Breast epithelium (tissue), 4 donors: ENCODE results near the gene APBA3. TPM values are rescaled to one million over a fixed set of nuclear protein-coding genes. Genes with fewer than 3 reads are reported as not detected.

Experiments
- DNase-seq, 2 donors: peaks; one replicate each; pipeline ENCODE4 v3.0.0-alpha.2; 2019; ENCODE audit warnings: low spot score in 2 of 2
- H3K27ac ChIP-seq, 2 donors: fragments of 200-600 bp; sonication (generic) in 1 of 2; one replicate each; pipeline ENCODE4 v1.5.1; 2016 to 2019; ENCODE audit warnings: mild to moderate bottlenecking in 1 of 2
- H3K27me3 ChIP-seq, 2 donors: fragments of 200-600 bp; sonication (generic) in 1 of 2; one replicate each; pipeline versions ENCODE4 v1.5.1 to v1.6.0; 2017 to 2019; ENCODE audit warnings: control low read depth in 1 of 2, mild to moderate bottlenecking in 1 of 2
- H3K36me3 ChIP-seq: fragments of 200-600 bp; one replicate; pipeline ENCODE4 v1.5.1; 2019
- H3K4me1 ChIP-seq, 2 donors: fragments of 200-600 bp; sonication (generic); one replicate each; pipeline ENCODE4 v1.5.1; 2016 to 2019; ENCODE audit warnings: control low read depth in 1 of 2
- H3K4me3 ChIP-seq, 3 donors: fragments of 200-600 bp; sonication (generic); 1 replicate in 2 of 3; 2 replicates in 1 of 3; pipeline ENCODE4 v1.5.1; 2016 to 2019; ENCODE audit warnings: mild to moderate bottlenecking in 3 of 3, moderate library complexity in 2 of 3
- H3K9me3 ChIP-seq, 2 donors: fragments of 200-600 bp; sonication (generic) in 1 of 2; one replicate each; pipeline ENCODE4 v1.5.1; 2016 to 2019; ENCODE audit warnings: control low read depth in 1 of 2
- POLR2A ChIP-seq: fragments of 450-650 bp; IDR thresholded peaks from one replicate; pipeline ENCODE4 v1.6.1; 2016; ENCODE audit warnings: antibody characterized with exemption, mild to moderate bottlenecking, moderate library complexity
- POLR2AphosphoS5 ChIP-seq, 3 donors: sonication (generic); formaldehyde crosslinking; IDR thresholded peaks; one replicate each; pipeline ENCODE4 v1.6.1; 2017; ENCODE audit warnings: antibody characterized with exemption in 3 of 3
- intact Hi-C: fragments of 100-400 bp; cut with DNase I; formaldehyde crosslinking; loops from one replicate; pipeline ENCODE4 v1.15.1; 2023; ENCODE audit warnings: low total_unique reads
- total RNA-seq, 3 donors: library from RNA; depleted of rRNA; stranded (reverse); fragments of >200 nt; gene quantifications; one replicate each; pipeline ENCODE4 v1.1.0, GENCODE V29; 2016
- TF ChIP-seq, protein P1 (sequence below), 3 donors: fragments of 450-650 bp; IDR thresholded peaks; one replicate each; pipeline ENCODE4 v1.5.1; 2016 to 2017; ENCODE audit warnings: antibody characterized with exemption in 3 of 3, mild to moderate bottlenecking in 3 of 3, moderate library complexity in 3 of 3

APBA3 gene
- total RNA-seq, 3 donors from 2014 or later, result 24.0 to 24.9 (median 24.6) TPM

- intact Hi-C loops, result no loop called here
- no peak for DNase-seq
- H3K9me3 ChIP-seq, result peaks cover 24 to 26% of the 10 kb centered on the region in 2 donors
- peaks cover 0 to 60% of the 10 kb centered on the region in 2 donors for H3K27me3 ChIP-seq
- H3K27ac ChIP-seq, result no peak overlapping the region
- TF ChIP-seq, protein P1, sequence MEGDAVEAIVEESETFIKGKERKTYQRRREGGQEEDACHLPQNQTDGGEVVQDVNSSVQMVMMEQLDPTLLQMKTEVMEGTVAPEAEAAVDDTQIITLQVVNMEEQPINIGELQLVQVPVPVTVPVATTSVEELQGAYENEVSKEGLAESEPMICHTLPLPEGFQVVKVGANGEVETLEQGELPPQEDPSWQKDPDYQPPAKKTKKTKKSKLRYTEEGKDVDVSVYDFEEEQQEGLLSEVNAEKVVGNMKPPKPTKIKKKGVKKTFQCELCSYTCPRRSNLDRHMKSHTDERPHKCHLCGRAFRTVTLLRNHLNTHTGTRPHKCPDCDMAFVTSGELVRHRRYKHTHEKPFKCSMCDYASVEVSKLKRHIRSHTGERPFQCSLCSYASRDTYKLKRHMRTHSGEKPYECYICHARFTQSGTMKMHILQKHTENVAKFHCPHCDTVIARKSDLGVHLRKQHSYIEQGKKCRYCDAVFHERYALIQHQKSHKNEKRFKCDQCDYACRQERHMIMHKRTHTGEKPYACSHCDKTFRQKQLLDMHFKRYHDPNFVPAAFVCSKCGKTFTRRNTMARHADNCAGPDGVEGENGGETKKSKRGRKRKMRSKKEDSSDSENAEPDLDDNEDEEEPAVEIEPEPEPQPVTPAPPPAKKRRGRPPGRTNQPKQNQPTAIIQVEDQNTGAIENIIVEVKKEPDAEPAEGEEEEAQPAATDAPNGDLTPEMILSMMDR (IDR thresholded peaks at IDR 0.05), result no peak
- TF ChIP-seq POLR2A, result no peak
- TF ChIP-seq POLR2AphosphoS5 (IDR thresholded peaks at IDR 0.05), result no peak
- no peak overlapping the region for H3K4me3 ChIP-seq
- H3K36me3 ChIP-seq, result no peaks in the 10 kb centered on the region
- H3K4me1 ChIP-seq, result no peaks in the 10 kb centered on the region
Observed at GRCh38 chr19:3782903-3783302, 21.4 kb upstream of the APBA3 start.

DNA sequence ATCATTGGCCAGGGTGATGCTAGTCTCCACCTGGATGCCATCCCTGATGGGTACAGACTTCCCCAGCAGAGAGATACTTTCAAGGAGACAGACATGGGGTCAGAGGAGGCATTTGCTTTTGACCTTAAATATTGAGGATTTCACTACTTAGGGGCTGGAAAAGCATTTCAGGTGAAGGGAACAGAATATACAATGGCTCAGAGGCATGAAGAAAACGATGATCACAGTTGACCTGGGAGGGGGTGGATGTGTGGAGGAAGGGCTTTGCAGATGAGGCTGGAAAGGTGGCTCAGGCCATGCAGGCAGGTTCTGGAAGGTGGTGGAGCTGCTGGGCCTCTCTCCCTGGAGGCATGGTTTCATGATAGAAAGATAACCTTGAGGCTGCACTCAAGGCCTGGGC lies 20.8 kb upstream of the APBA3 start:
- no peak for DNase-seq
- H3K4me3 ChIP-seq, result no peak overlapping the region
- TF ChIP-seq POLR2A, result no peak
- no peak for TF ChIP-seq POLR2AphosphoS5 (IDR thresholded peaks at IDR 0.05)
- TF ChIP-seq, protein P1 (IDR thresholded peaks at IDR 0.05), result no peak
- no peaks in the 10 kb centered on the region for H3K4me1 ChIP-seq
- H3K9me3 ChIP-seq, result peaks cover 24 to 26% of the 10 kb centered on the region in 2 donors
- H3K27ac ChIP-seq, result no peak overlapping the region
- H3K27me3 ChIP-seq, result peaks cover 0 to 61% of the 10 kb centered on the region in 2 donors
- intact Hi-C loops, result no loop called here
- H3K36me3 ChIP-seq, result no peaks in the 10 kb centered on the region

- Histone ChIP-seq H3K9me3 (peaks cover 24 to 26% of the 10 kb centered on the region in 2 donors), H3K4me3 (peak overlapping the region in 1 of 3 donors; percentile 5), H3K27me3 (peaks cover 0 to 58% of the 10 kb centered on the region in 2 donors), H3K27ac (no peak overlapping the region), H3K36me3 (no peaks in the 10 kb centered on the region), H3K4me1 (no peaks in the 10 kb centered on the region)
- intact Hi-C loops, result no loop called here
- DNase-seq, result no peak
- TF ChIP-seq POLR2A (no peak), POLR2AphosphoS5 (IDR thresholded peaks at IDR 0.05) (no peak)
- TF ChIP-seq, protein P1 (IDR thresholded peaks at IDR 0.05), result no peak
Observed at GRCh38 chr19:3781603-3782002, 20.1 kb upstream of the APBA3 start.

DNA sequence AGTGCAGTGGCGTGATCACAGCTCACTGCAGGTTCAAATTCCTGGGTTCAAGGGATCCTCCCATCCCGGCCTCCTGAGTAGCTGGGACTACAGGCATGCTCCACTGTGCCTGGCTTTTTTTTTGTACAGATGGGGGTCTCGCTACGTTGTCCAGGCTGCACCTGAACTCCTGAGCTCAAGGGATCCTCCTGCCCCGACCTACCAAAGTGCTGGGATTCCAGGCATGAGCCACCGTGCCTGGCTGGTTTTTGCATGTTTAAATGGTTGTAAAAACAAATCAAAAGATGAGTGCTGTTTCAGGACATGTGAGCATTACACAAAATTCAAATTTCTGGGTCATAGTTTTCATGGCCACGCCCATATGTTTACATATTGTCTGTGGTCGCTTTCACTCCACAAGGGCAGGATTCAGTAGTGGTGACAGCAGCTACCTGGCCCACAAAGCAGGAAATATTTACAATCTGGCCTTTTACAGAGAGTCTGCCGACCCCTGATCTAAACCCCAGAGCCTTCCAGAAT lies 19.4 kb upstream of the APBA3 start:
- no peaks in the 10 kb centered on the region for H3K36me3 ChIP-seq
- H3K4me1 ChIP-seq, result no peaks in the 10 kb centered on the region
- DNase-seq, result no peak
- peaks cover 24 to 26% of the 10 kb centered on the region in 2 donors for H3K9me3 ChIP-seq
- TF ChIP-seq, protein P1 (IDR thresholded peaks at IDR 0.05), result no peak
- TF ChIP-seq POLR2AphosphoS5 (IDR thresholded peaks at IDR 0.05), result no peak
- no peak for TF ChIP-seq POLR2A
- H3K27me3 ChIP-seq, result peaks cover 0 to 52% of the 10 kb centered on the region in 2 donors
- H3K4me3 ChIP-seq, result no peak overlapping the region
- intact Hi-C loops, result no loop called here
- no peak overlapping the region for H3K27ac ChIP-seq

- intact Hi-C loops, result no loop called here
- H3K9me3 ChIP-seq, result peaks cover 24 to 26% of the 10 kb centered on the region in 2 donors
- TF ChIP-seq, protein P1 (IDR thresholded peaks at IDR 0.05), result no peak
- no peak for TF ChIP-seq POLR2AphosphoS5 (IDR thresholded peaks at IDR 0.05)
- TF ChIP-seq POLR2A, result no peak
- H3K4me3 ChIP-seq, result no peak overlapping the region
- no peaks in the 10 kb centered on the region for H3K4me1 ChIP-seq
- H3K36me3 ChIP-seq, result no peaks in the 10 kb centered on the region
- H3K27me3 ChIP-seq, result peaks cover 0 to 34% of the 10 kb centered on the region in 2 donors
- no peak for DNase-seq
- no peak overlapping the region for H3K27ac ChIP-seq
Observed at GRCh38 chr19:3778899-3779723, 17.6 kb upstream of the APBA3 start.
